ENCODE measurements around the gene NDFIP1. TPM values are rescaled to one million over a fixed set of nuclear protein-coding genes. Genes with fewer than 3 reads are reported as not detected.

NDFIP1 gene
- total and polyA plus RNA-seq, 2 of the 8 experiments (the other 6 are each of a cell fraction or from before 2014, with no cell fraction given): 8.8 to 27.1 TPM

GRCh38 chr5:142108432-142109330, at the start of gene NDFIP1 (continued):
- TF ChIP-seq ATF2 (IDR thresholded peaks at IDR 0.05; ENCODE audit: low read length): no peak
- no peak for TF ChIP-seq CBX8 (IDR thresholded peaks at IDR 0.05; ENCODE audit: borderline replicate concordance, low read depth, low read length)
- no peak for TF ChIP-seq GABPA (IDR thresholded peaks at IDR 0.05; ENCODE audit: borderline replicate concordance, insufficient read depth, low read length)
- TF ChIP-seq NRF1 (IDR thresholded peaks at IDR 0.05; ENCODE audit: low read depth, low read length): no peak
- TF ChIP-seq PHF8 (conservative IDR thresholded peaks at IDR 0.05; ENCODE audit: low read depth, low read length): peak; percentile 89
- no peak for TF ChIP-seq SP4 (IDR thresholded peaks at IDR 0.05; ENCODE audit: low read length)
- TF ChIP-seq EZH2 (IDR thresholded peaks at IDR 0.05; ENCODE audit: low read depth, low read length, severe bottlenecking): no peak
- 0 out of 2 replicates have a peak, but pooled peaks have one; percentile 19 for TF ChIP-seq KDM1A (IDR thresholded peaks at IDR 0.05; ENCODE audit: borderline replicate concordance, low read length)
- 0 out of 3 replicates have a peak, but pooled peaks of 1 of the 2 experiments have one; percentile 14 for TF ChIP-seq EP300 (IDR thresholded peaks at IDR 0.05; ENCODE audit: borderline replicate concordance in 1 of 2, low read depth in 2 of 2, low read length in 2 of 2)
- TF ChIP-seq CREB1 (IDR thresholded peaks at IDR 0.05): peak; percentile 10; the same call in 1 of the 2 replicates
- no peak for TF ChIP-seq POU5F1 (IDR thresholded peaks at IDR 0.05; ENCODE audit: low read depth, low read length)
- TF ChIP-seq SP1 (IDR thresholded peaks at IDR 0.05; ENCODE audit: low read depth, low read length): no peak
- no peak for TF ChIP-seq SIN3A (conservative IDR thresholded peaks at IDR 0.05 in 1 of 2, IDR thresholded peaks at IDR 0.05 in 1 of 2; ENCODE audit: low read depth in 1 of 2, low read length in 2 of 2)
- no peak for TF ChIP-seq SUZ12 (IDR thresholded peaks at IDR 0.05; ENCODE audit: low read length)
- no peak for TF ChIP-seq JUN (IDR thresholded peaks at IDR 0.05; ENCODE audit: low read depth, low read length)
- TF ChIP-seq BCL11A (IDR thresholded peaks at IDR 0.05; ENCODE audit: low read depth in 2 of 2, low read length in 2 of 2): no peak
- TF ChIP-seq HDAC6 (IDR thresholded peaks at IDR 0.05; ENCODE audit: low read depth, low read length): no peak
- no peak for TF ChIP-seq TEAD4 (IDR thresholded peaks at IDR 0.05; ENCODE audit: low read depth, low read length)
- TF ChIP-seq BACH1 (IDR thresholded peaks at IDR 0.05; ENCODE audit: low read length): no peak
- no peak for TF ChIP-seq HDAC2 (IDR thresholded peaks at IDR 0.05; ENCODE audit: borderline replicate concordance in 1 of 2, low read depth in 2 of 2, low read length in 2 of 2)
- TF ChIP-seq CTBP2 (IDR thresholded peaks at IDR 0.05; ENCODE audit: borderline replicate concordance, insufficient read depth, insufficient read length, low read length): no peak
